KOPT-K1 (cell line): ENCODE measurements around the gene OR2V1.

Experiments
- H3K27ac ChIP-seq: fragments of 200-600 bp; sonication (generic); 2 replicates; pipeline ENCODE4 v1.5.1; 2016; ENCODE audit warnings: antibody characterized with exemption, mild to moderate bottlenecking, low read depth, low read length; ENCODE audit not compliant: poor library complexity, severe bottlenecking
- H3K36me3 ChIP-seq: fragments of 200-600 bp; sonication (generic); 2 replicates; pipeline ENCODE4 v1.5.1; 2017; ENCODE audit warnings: antibody characterized with exemption, mild to moderate bottlenecking, low read length, moderate library complexity; ENCODE audit not compliant: insufficient read depth
- H3K9me3 ChIP-seq: fragments of 200-600 bp; sonication (generic); 2 replicates; pipeline ENCODE4 v1.5.1; 2017; ENCODE audit warnings: antibody characterized with exemption, low read length, mild to moderate bottlenecking; ENCODE audit not compliant: insufficient read depth, poor library complexity, severe bottlenecking

Gene OR2V1

DNA sequence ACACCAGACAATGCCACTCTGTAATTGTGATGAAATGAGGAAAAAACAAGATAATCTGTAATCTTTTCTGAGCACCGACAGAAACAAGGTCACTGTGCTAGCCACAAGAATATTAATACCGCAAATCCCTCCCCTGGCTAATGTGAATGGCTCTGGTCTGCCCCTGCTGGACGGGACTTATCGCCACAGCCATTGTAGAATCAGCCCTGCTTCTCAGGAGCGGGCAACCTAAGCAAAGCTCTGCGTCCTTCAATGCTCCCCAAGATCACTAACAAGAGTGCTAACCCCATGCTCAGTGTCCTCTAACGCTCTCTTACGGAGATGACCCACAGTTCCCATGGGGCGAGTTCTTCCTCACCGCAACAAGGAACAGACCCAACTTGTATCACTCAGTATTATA lies 42.7 kb downstream of the OR2V1 start:
- no peaks in the 10 kb centered on the region for H3K9me3 ChIP-seq
- no peaks in the 10 kb centered on the region for H3K36me3 ChIP-seq
- no peak overlapping the region for H3K27ac ChIP-seq

DNA sequence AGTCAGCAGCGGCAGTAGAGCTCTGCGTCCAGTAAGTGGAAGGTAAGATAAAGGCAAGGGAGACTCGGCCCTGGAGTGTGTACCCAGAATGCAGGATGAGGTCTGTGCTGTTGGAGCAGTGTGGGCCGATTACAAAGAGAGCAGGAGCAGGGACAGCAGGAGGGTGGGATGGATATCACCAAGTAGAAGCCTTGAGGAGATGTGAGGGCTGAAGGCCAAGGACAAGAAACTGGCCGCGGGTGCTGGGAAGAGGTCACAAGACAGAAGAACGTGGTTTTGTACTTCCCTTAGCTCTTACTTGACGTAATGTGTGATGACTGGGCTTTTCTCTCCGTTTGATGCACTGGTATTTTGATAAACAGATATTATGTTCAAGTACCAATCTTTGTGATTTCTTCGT lies 43.7 kb downstream of the OR2V1 start:
- Histone ChIP-seq H3K27ac (no peak overlapping the region), H3K36me3 (no peaks in the 10 kb centered on the region), H3K9me3 (no peaks in the 10 kb centered on the region)

GRCh38 chr5:181086884-181087205 lies 44.1 kb downstream of the OR2V1 start:
- H3K36me3 ChIP-seq, result no peaks in the 10 kb centered on the region
- no peaks in the 10 kb centered on the region for H3K9me3 ChIP-seq
- H3K27ac ChIP-seq, result no peak overlapping the region

GRCh38 chr5:181086026-181086883 lies 44.7 kb downstream of the OR2V1 start:
- peaks cover 5% of the 10 kb centered on the region for H3K9me3 ChIP-seq
- H3K36me3 ChIP-seq, result no peaks in the 10 kb centered on the region
- no peak overlapping the region for H3K27ac ChIP-seq

DNA sequence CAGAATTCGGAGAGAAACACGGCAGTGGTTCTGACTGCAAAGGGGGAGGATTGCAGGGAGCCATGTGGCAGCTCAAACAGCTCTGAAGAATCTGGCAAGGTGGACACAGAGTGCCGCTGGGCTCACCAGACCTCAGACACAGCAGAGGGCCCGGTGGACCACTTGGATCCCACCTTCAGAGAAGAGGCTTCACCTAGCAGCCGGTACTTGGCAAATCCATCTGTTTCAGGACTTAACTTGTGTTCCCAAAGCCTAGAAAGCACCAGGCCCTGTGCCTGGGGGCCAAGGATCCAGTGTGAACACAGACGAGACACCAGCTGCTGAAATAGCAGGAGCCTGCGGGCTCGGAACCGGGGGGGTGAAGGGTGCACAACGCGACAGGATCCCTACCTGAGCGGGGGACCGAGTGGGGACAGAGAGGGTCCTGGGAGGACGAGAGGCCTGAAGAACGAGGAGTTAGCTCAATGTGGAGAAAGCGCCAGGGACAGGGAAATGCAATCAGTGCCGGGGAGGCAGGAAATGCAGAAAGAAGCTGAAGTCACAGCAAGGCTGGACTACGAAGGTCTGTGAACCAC lies 46.3 kb downstream of the OR2V1 start:
- Histone ChIP-seq H3K36me3 (no peaks in the 10 kb centered on the region), H3K9me3 (peaks cover 6% of the 10 kb centered on the region), H3K27ac (no peak overlapping the region)

DNA sequence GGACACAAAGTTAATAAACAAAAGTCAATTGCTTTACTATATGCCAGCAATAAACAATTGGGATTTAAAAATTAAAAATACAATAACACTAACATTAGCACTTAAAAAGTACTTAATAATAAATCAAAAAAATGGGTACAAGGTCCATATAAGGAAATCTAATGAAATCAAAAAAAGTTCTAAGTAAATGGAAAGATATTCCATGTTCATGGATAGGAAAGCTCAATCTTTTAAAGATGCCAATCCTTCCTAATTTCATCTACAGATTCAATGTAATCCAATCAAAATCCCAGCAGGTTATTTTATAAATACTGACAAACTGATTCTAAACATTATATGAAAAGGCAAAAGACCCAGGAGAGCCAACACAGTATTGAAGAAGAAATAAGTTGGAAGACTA lies 49.0 kb downstream of the OR2V1 start:
- peaks cover 8% of the 10 kb centered on the region for H3K9me3 ChIP-seq
- no peaks in the 10 kb centered on the region for H3K36me3 ChIP-seq
- no peak overlapping the region for H3K27ac ChIP-seq

GRCh38 chr5:181076920-181077319 lies 54.0 kb downstream of the OR2V1 start:
- H3K9me3 ChIP-seq, result peaks cover 22% of the 10 kb centered on the region
- no peak overlapping the region for H3K27ac ChIP-seq
- H3K36me3 ChIP-seq, result no peaks in the 10 kb centered on the region
